Epithelial cell of proximal tubule (primary cell): ENCODE data around the gene FAM118B. TPM values are rescaled to one million over a fixed set of nuclear protein-coding genes. Genes with fewer than 3 reads are reported as not detected.
"Not testable (repeated sequence)": the region's sequence is repeated elsewhere in the genome, so short reads cannot be mapped to it uniquely, and the experiment has no call there.

Experiments
- DNase-seq: peaks from one replicate; pipeline ENCODE4 v3.0.0-alpha.2; 2011; ENCODE audit warnings: low read depth
- H3K4me3 ChIP-seq: 2 replicates; pipeline ENCODE4 v1.5.1; 2011; ENCODE audit warnings: low read depth, mild to moderate bottlenecking, low read length
- total RNA-seq: library from RNA; depleted of rRNA; stranded (reverse); fragments of >200 nt; gene quantifications from 2 replicates; pipeline ENCODE4 v1.2.3, GENCODE V29; 2015
- TF ChIP-seq, protein P1 (sequence below): conservative IDR thresholded peaks from 2 replicates; pipeline ENCODE4 v1.5.1; 2012; ENCODE audit warnings: low read depth, mild to moderate bottlenecking, low read length

FAM118B gene
- total RNA-seq, 1 donor from 2014 or later, result 26.0 TPM

DNA sequence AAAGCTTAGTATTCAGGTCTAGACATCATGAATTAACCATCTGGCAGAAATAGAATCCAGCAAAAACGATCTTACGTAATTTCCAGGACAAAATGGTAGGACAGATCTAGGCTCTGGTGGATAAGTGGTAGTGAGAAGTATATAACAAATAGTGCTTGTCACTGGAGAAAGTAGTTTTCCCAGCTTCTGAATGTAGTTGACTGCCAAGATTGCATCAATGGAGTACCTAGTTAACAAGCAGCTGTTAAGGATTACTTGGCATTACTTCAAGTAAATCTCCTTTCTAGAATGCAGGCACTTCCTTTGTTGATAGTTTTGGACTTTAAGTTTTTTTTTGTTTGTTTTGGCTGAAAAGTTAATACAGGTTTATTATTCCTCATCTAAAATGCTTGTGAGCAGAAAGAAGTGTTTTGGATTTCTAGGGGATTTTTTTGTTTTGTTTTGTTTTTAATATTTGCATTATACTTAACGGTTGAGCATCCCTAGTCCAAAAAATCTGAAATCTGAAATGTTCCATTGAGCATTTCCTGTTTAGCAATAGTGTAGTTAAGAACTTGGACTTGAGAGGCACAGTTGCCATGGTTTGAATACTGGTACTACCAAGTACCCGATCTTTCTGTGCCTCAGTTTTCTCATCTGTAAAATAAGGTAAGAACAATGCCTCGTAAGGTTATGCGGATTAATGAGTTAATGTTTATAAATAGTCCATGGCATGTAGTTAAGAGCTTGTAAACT lies 20.3 kb downstream of the FAM118B start:
- TF ChIP-seq, protein P1, sequence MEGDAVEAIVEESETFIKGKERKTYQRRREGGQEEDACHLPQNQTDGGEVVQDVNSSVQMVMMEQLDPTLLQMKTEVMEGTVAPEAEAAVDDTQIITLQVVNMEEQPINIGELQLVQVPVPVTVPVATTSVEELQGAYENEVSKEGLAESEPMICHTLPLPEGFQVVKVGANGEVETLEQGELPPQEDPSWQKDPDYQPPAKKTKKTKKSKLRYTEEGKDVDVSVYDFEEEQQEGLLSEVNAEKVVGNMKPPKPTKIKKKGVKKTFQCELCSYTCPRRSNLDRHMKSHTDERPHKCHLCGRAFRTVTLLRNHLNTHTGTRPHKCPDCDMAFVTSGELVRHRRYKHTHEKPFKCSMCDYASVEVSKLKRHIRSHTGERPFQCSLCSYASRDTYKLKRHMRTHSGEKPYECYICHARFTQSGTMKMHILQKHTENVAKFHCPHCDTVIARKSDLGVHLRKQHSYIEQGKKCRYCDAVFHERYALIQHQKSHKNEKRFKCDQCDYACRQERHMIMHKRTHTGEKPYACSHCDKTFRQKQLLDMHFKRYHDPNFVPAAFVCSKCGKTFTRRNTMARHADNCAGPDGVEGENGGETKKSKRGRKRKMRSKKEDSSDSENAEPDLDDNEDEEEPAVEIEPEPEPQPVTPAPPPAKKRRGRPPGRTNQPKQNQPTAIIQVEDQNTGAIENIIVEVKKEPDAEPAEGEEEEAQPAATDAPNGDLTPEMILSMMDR, result no peak
- no peak overlapping the region for H3K4me3 ChIP-seq
- no peak for DNase-seq

DNA sequence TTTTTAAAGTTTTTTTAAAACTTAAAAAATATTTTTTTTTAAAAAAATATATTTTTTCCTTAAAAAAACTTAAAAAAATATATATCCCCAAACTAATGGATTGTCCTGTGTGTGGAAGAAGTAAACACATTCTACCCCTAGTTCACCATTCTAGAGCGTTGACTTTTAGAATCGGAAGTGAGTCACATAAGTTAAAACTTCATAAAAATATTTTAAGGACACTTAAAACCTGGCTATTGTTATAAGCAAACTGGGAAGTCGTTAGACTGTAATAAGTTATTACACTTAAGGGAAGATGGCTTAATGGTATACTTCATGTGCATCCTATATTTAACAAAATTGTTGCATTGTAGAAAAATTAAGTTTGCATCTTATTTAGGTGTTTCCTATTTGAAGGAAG lies 21.1 kb downstream of the FAM118B start:
- no peak overlapping the region for H3K4me3 ChIP-seq
- no peak for DNase-seq
- TF ChIP-seq, protein P1, result no peak

DNA sequence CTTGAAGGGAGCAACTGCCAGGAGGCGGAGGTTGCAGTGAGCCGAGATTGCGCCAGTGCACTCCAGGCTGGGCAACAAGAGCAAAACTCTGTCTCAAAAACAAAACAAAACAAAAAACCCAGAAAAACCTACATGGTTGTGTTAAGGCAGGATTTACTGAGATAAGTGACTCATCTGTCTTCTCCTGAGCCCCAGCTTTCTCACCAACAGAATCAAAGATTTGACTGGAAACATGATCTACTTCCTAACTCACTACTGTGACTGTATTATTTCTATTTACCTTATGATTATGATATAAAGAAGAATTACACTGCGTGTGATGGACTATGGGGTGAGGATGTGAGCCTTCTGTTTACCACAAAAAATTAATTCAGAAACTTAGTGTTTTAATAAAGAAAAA lies 21.8 kb downstream of the FAM118B start:
- TF ChIP-seq, protein P1, result no peak
- no peak overlapping the region for H3K4me3 ChIP-seq
- no peak for DNase-seq

DNA sequence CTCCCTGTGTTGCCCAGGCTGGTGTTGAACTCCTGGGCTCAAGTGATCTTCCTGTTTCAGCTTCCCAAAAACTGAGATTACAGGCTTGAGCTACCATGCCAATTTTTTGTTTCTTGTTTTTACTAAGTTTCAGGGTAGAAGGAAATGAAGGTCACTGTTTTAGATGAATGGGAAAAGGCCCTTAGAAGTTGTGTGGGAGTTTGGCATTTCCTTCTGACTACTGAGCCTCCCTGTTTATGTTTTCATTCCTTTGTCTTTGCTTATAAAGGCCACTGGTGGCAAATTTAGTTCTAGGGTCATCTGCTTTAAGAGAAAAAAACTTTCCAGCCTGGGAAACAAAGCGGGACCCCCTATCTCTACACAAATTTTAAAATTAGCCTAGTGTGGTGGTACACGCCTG lies 35.1 kb downstream of the FAM118B start:
- no peak overlapping the region for H3K4me3 ChIP-seq
- TF ChIP-seq, protein P1, result no peak
- no peak for DNase-seq

DNA sequence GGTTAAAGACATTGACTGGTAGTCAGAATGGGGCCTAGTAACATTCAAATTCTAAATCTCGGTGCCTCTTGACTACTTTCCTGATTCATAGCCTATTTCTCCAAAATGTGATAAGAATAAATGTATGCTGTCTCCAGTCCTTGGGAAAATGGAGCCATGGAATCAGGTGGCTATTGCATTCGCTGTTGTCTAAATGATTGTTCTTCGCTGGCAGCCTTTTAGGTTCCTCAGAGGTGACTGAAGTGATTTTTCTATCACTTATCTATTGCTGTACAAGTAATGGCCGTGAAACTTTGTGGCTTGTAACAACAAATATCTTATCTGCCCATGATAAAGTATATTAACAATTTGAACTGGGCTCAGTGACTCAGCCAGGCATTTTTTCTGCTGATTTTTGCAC lies 41.7 kb downstream of the FAM118B start:
- no peak for DNase-seq
- TF ChIP-seq, protein P1, result no peak
- H3K4me3 ChIP-seq, result no peak overlapping the region

DNA sequence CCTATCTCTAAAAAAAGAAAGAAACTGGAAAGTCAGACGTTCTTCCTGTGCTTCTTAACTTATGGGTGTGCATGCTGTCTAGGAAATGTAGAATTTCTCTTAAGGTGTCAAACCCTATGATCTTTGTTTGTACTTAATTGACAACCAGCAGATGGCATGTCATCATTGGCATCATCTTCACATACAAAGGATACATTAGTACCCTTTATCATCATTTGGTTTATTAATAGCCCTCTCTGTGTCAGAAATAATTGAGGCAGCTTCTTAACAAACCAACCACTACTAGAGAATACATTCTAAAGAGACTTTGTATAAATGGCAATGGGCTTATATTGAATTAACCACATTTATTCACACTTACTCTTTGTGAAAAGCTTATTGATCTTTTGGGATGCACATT lies 43.2 kb downstream of the FAM118B start:
- H3K4me3 ChIP-seq, result no peak overlapping the region
- DNase-seq, result no peak
- TF ChIP-seq, protein P1, result no peak

DNA sequence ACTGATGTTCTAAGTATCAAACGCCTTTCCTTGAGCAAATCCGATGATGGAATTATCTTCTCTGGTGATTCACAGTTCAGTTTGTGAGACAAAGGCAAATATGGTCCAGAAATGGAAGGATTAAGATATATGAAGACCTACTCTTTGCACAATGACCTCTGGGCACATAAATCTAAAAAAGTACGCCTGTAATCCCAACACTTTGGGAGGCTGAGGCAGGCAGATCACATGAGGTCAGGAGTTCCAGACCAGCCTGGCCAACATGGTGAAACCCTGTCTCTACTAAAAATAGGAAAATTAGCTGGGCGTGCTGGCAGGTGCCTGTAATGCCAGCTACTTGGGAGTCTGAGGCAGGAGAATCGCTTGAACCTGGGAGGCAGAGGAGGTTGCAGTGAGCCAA lies 43.9 kb downstream of the FAM118B start:
- not testable (repeated sequence) for H3K4me3 ChIP-seq, DNase-seq
